ENCODE measurements around the gene SUSD3.

The SUSD3 gene

GRCh38 chr9:93090091-93090655 lies 31.7 kb downstream of the SUSD3 start:
- Histone ChIP-seq H3K4me3 (ENCODE audit: low read length) (no peak overlapping the region), H3F3A (ENCODE audit: control insufficient read depth, insufficient read depth) (peaks cover 16% of the 10 kb centered on the region; the same call in 1 of the 2 replicates), H3K4me2 (ENCODE audit: low read length) (no peak overlapping the region), H3K79me2 (ENCODE audit: control insufficient read depth, low read length) (no peaks in the 10 kb centered on the region), H3K36me3 (ENCODE audit: control insufficient read depth, low read length) (peaks cover 11% of the 10 kb centered on the region), H4K20me1 (ENCODE audit: control insufficient read depth, insufficient read depth, low read depth, low read length) (no peaks in the 10 kb centered on the region), H3K27me3 (ENCODE audit: control insufficient read depth, low read length) (no peaks in the 10 kb centered on the region), H3K9me2 (replicated peaks; ENCODE audit: control insufficient read depth, low read length) (no peaks in the 10 kb centered on the region), H3K4me1 (ENCODE audit: control insufficient read depth, low read length) (peaks cover 51% of the 10 kb centered on the region), H3K9me3 (ENCODE audit: control insufficient read depth, insufficient read depth, low read length) (no peaks in the 10 kb centered on the region), H3K27ac (ENCODE audit: low read depth, low read length) (no peak overlapping the region)
- TF ChIP-seq EZH2phosphoT487 (IDR thresholded peaks at IDR 0.05; ENCODE audit: borderline replicate concordance, low read length), result no peak
- no peak for TF ChIP-seq CTCF (IDR thresholded peaks at IDR 0.05; ENCODE audit: low read depth, low read length, poor library complexity, severe bottlenecking)

DNA sequence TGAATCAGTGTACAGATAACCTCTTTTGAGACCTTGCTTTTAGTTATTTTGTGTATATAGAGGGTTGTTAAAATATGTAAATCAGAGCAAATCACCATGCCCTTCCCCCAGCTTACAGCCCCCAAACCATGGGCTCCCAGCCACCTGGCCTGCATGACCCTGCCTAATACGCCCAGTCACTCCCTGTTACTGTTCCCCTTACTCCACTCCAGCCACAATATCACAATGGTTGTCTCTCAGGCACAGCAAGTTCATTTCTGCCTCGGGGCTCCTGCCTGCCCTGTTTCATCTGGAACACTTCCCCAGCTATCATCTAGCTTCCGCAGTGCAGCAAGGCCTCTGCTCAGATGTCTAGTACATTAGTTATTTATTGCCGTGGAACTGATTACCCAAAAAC lies 32.6 kb downstream of the SUSD3 start:
- Histone ChIP-seq H4K20me1 (ENCODE audit: control insufficient read depth, insufficient read depth, low read depth, low read length) (no peaks in the 10 kb centered on the region), H3K27ac (ENCODE audit: low read depth, low read length) (no peak overlapping the region), H3K79me2 (ENCODE audit: control insufficient read depth, low read length) (no peaks in the 10 kb centered on the region), H3K4me1 (ENCODE audit: control insufficient read depth, low read length) (peaks cover 52% of the 10 kb centered on the region), H3K9me2 (replicated peaks; ENCODE audit: control insufficient read depth, low read length) (no peaks in the 10 kb centered on the region), H3K27me3 (ENCODE audit: control insufficient read depth, low read length) (no peaks in the 10 kb centered on the region), H3K9me3 (ENCODE audit: control insufficient read depth, insufficient read depth, low read length) (no peaks in the 10 kb centered on the region), H3K4me2 (ENCODE audit: low read length) (peak overlapping the region; percentile 96; the same call in 1 of the 2 replicates), H3K4me3 (ENCODE audit: low read length) (no peak overlapping the region), H3K36me3 (ENCODE audit: control insufficient read depth, low read length) (peaks cover 4% of the 10 kb centered on the region; the same call in 1 of the 2 replicates), H3F3A (ENCODE audit: control insufficient read depth, insufficient read depth) (peaks cover 16% of the 10 kb centered on the region; the same call in 1 of the 2 replicates)
- no peak for TF ChIP-seq CTCF (IDR thresholded peaks at IDR 0.05; ENCODE audit: low read depth, low read length, poor library complexity, severe bottlenecking)
- TF ChIP-seq EZH2phosphoT487 (IDR thresholded peaks at IDR 0.05; ENCODE audit: borderline replicate concordance, low read length), result no peak

GRCh38 chr9:93091453-93092081 lies 33.1 kb downstream of the SUSD3 start:
- no peak for TF ChIP-seq EZH2phosphoT487 (IDR thresholded peaks at IDR 0.05; ENCODE audit: borderline replicate concordance, low read length)
- no peak for TF ChIP-seq CTCF (IDR thresholded peaks at IDR 0.05; ENCODE audit: low read depth, low read length, poor library complexity, severe bottlenecking)
- peaks cover 3% of the 10 kb centered on the region; the same call in 1 of the 2 replicates for H3K79me2 ChIP-seq (ENCODE audit: control insufficient read depth, low read length)
- peaks cover 52% of the 10 kb centered on the region for H3K4me1 ChIP-seq (ENCODE audit: control insufficient read depth, low read length)
- H4K20me1 ChIP-seq (ENCODE audit: control insufficient read depth, insufficient read depth, low read depth, low read length), result no peaks in the 10 kb centered on the region
- peak overlapping the region; percentile 96 for H3K4me2 ChIP-seq (ENCODE audit: low read length)
- H3K9me3 ChIP-seq (ENCODE audit: control insufficient read depth, insufficient read depth, low read length), result no peaks in the 10 kb centered on the region
- no peak overlapping the region for H3K27ac ChIP-seq (ENCODE audit: low read depth, low read length)
- H3F3A ChIP-seq (ENCODE audit: control insufficient read depth, insufficient read depth), result peaks cover 16% of the 10 kb centered on the region; the same call in 1 of the 2 replicates
- H3K9me2 ChIP-seq (replicated peaks; ENCODE audit: control insufficient read depth, low read length), result no peaks in the 10 kb centered on the region
- H3K27me3 ChIP-seq (ENCODE audit: control insufficient read depth, low read length), result no peaks in the 10 kb centered on the region
- H3K4me3 ChIP-seq (ENCODE audit: low read length), result no peak overlapping the region
- peaks cover 3% of the 10 kb centered on the region; the same call in 1 of the 2 replicates for H3K36me3 ChIP-seq (ENCODE audit: control insufficient read depth, low read length)
